Brain microvascular endothelial cell (primary cell): Measurements from ENCODE around the gene METTL18.

ENCODE experiments used
- DNase-seq: peaks from one replicate; pipeline ENCODE4 v3.0.0-alpha.2; 2020
- H3K27ac ChIP-seq: fragments of 250-450 bp; sonication (Bioruptor Pico); 2 replicates; pipeline ENCODE4 v1.5.1; 2020; ENCODE audit warnings: mild to moderate bottlenecking, moderate library complexity
- H3K27me3 ChIP-seq: fragments of 250-450 bp; sonication (Bioruptor Pico); replicated peaks from 2 replicates; pipeline ENCODE4 v1.5.1; 2020; ENCODE audit warnings: mild to moderate bottlenecking
- H3K36me3 ChIP-seq: fragments of 250-450 bp; sonication (Bioruptor Pico); replicated peaks from 2 replicates; pipeline ENCODE4 v1.5.1; 2020; ENCODE audit warnings: mild to moderate bottlenecking
- H3K4me3 ChIP-seq: 2 replicates; pipeline ENCODE4 v1.5.1; 2011; ENCODE audit warnings: low read depth, mild to moderate bottlenecking, control low read depth, low read length, moderate library complexity
- CTCF ChIP-seq: IDR thresholded peaks from 2 replicates; pipeline ENCODE4 v1.5.1; 2011; ENCODE audit warnings: low read depth, mild to moderate bottlenecking, moderate library complexity, low read length, control low read depth, inconsistent platforms; ENCODE audit errors: missing control alignments
- in situ Hi-C: cut with HindIII; loops from 2 replicates; pipeline ENCODE4 v1.10.0; 2017; ENCODE audit warnings: low sequenced_read_pairs, low pct_ligation_motif_present

The METTL18 gene

GRCh38 chr1:169746550-169746949 is 48.2 kb downstream of the METTL18 start:
- Histone ChIP-seq H3K36me3 (no peaks in the 10 kb centered on the region), H3K4me3 (no peak overlapping the region), H3K27me3 (no peaks in the 10 kb centered on the region), H3K27ac (no peak overlapping the region)
- no peak for DNase-seq
- TF ChIP-seq CTCF: no peak
- in situ Hi-C loops: no loop called here

- TF ChIP-seq CTCF: no peak
- peak; percentile 62 for DNase-seq
- Histone ChIP-seq H3K36me3 (no peaks in the 10 kb centered on the region), H3K4me3 (no peak overlapping the region), H3K27ac (peak overlapping the region; percentile 45), H3K27me3 (no peaks in the 10 kb centered on the region)
- in situ Hi-C loops: no loop called here
These were observed 49.5 kb downstream of the METTL18 start for GRCh38 chr1:169745015-169745861.
